ENCODE results near the gene FAM83C.

Gene FAM83C

GRCh38 chr20:35290186-35290886 is 1.9 kb downstream of the FAM83C start:
- Histone ChIP-seq H3K4me3 (ENCODE audit: low read length) (no peak overlapping the region), H3K9ac (ENCODE audit: low read length) (no peak overlapping the region)

GRCh38 chr20:35288325-35289060 is 3.7 kb downstream of the FAM83C start:
- no peaks in the 10 kb centered on the region for H3K9me2 ChIP-seq (replicated peaks; ENCODE audit: insufficient read depth, low read length)
- no peak overlapping the region for H3K4me2 ChIP-seq (ENCODE audit: low read depth, low read length)
- H3K27ac ChIP-seq (ENCODE audit: low read length): no peak overlapping the region
- TF ChIP-seq EZH2phosphoT487 (IDR thresholded peaks at IDR 0.05; ENCODE audit: low read length): no peak
- TF ChIP-seq CTCF (IDR thresholded peaks at IDR 0.05; ENCODE audit: low read length): no peak
- TF ChIP-seq EZH2 (optimal IDR thresholded peaks at IDR 0.05; ENCODE audit: low read depth, low read length): no peak
- H3K36me3 ChIP-seq (replicated peaks; ENCODE audit: insufficient read depth, low read length): no peaks in the 10 kb centered on the region
- H3K79me2 ChIP-seq (ENCODE audit: low read length): peaks cover 11% of the 10 kb centered on the region
- peaks cover 2% of the 10 kb centered on the region; the same call in 1 of the 2 replicates for H3K4me1 ChIP-seq (ENCODE audit: low read length)
- H3F3A ChIP-seq (ENCODE audit: insufficient read depth, low read length): no peaks in the 10 kb centered on the region
- DNase-seq: no peak
- H3K27me3 ChIP-seq (replicated peaks; ENCODE audit: insufficient read depth, low read length): peaks cover 33% of the 10 kb centered on the region
- H3K4me3 ChIP-seq (ENCODE audit: low read length): no peak overlapping the region
- H2AFZ ChIP-seq (ENCODE audit: low read length): no peak overlapping the region
- H3K9me3 ChIP-seq (replicated peaks; ENCODE audit: insufficient read depth, low read length): no peaks in the 10 kb centered on the region
- H3K9ac ChIP-seq (ENCODE audit: low read length): no peak overlapping the region
- no peaks in the 10 kb centered on the region for H4K20me1 ChIP-seq (ENCODE audit: insufficient read depth, low read length)

More at GRCh38 chr20:35290186-35290886, 1.9 kb downstream of the FAM83C start:
- Histone ChIP-seq H3K27me3 (replicated peaks; ENCODE audit: insufficient read depth, low read length) (peaks cover 50% of the 10 kb centered on the region), H3K36me3 (replicated peaks; ENCODE audit: insufficient read depth, low read length) (no peaks in the 10 kb centered on the region), H3K4me1 (ENCODE audit: low read length) (no peaks in the 10 kb centered on the region), H3K79me2 (ENCODE audit: low read length) (no peaks in the 10 kb centered on the region), H3K9me3 (replicated peaks; ENCODE audit: insufficient read depth, low read length) (no peaks in the 10 kb centered on the region), H3K27ac (ENCODE audit: low read length) (no peak overlapping the region), H3K9me2 (replicated peaks; ENCODE audit: insufficient read depth, low read length) (no peaks in the 10 kb centered on the region), H3F3A (ENCODE audit: insufficient read depth, low read length) (no peaks in the 10 kb centered on the region), H2AFZ (ENCODE audit: low read length) (no peak overlapping the region), H4K20me1 (ENCODE audit: insufficient read depth, low read length) (no peaks in the 10 kb centered on the region), H3K4me2 (ENCODE audit: low read depth, low read length) (no peak overlapping the region)
- TF ChIP-seq CTCF (IDR thresholded peaks at IDR 0.05; ENCODE audit: low read length) (no peak), EZH2 (optimal IDR thresholded peaks at IDR 0.05; ENCODE audit: low read depth, low read length) (no peak), EZH2phosphoT487 (IDR thresholded peaks at IDR 0.05; ENCODE audit: low read length) (no peak)
- DNase-seq: no peak

GRCh38 chr20:35287509-35288324 is 4.5 kb downstream of the FAM83C start:
- Histone ChIP-seq H3K9me2 (replicated peaks; ENCODE audit: insufficient read depth, low read length) (no peaks in the 10 kb centered on the region), H3F3A (ENCODE audit: insufficient read depth, low read length) (no peaks in the 10 kb centered on the region), H2AFZ (ENCODE audit: low read length) (no peak overlapping the region), H4K20me1 (ENCODE audit: insufficient read depth, low read length) (no peaks in the 10 kb centered on the region), H3K27ac (ENCODE audit: low read length) (no peak overlapping the region), H3K9me3 (replicated peaks; ENCODE audit: insufficient read depth, low read length) (no peaks in the 10 kb centered on the region), H3K4me1 (ENCODE audit: low read length) (peaks cover 5% of the 10 kb centered on the region; the same call in 1 of the 2 replicates), H3K36me3 (replicated peaks; ENCODE audit: insufficient read depth, low read length) (no peaks in the 10 kb centered on the region), H3K9ac (ENCODE audit: low read length) (no peak overlapping the region), H3K27me3 (replicated peaks; ENCODE audit: insufficient read depth, low read length) (peaks cover 30% of the 10 kb centered on the region), H3K79me2 (ENCODE audit: low read length) (peaks cover 18% of the 10 kb centered on the region), H3K4me2 (ENCODE audit: low read depth, low read length) (no peak overlapping the region), H3K4me3 (ENCODE audit: low read length) (no peak overlapping the region)
- no peak for DNase-seq
- TF ChIP-seq EZH2 (optimal IDR thresholded peaks at IDR 0.05; ENCODE audit: low read depth, low read length): no peak
- TF ChIP-seq EZH2phosphoT487 (IDR thresholded peaks at IDR 0.05; ENCODE audit: low read length): no peak
- TF ChIP-seq CTCF (IDR thresholded peaks at IDR 0.05; ENCODE audit: low read length): no peak

Data from MM.1S (cell line).